GM12892 (cell line): ENCODE measurements around the gene GPR55.

Experiments
- POLR2A ChIP-seq: IDR thresholded peaks from 2 replicates; pipeline ENCODE4 v1.6.1; 2011; ENCODE audit warnings: low read depth, low read length, control low read depth
- POLR2AphosphoS5 ChIP-seq: IDR thresholded peaks from 2 replicates; pipeline ENCODE4 v1.6.1; 2011; ENCODE audit warnings: low read depth, low read length, control low read depth
- TAF1 ChIP-seq: IDR thresholded peaks from 2 replicates; pipeline ENCODE4 v1.6.1; 2011; ENCODE audit warnings: low read depth, mild to moderate bottlenecking, control low read depth, low read length, borderline replicate concordance

DNA sequence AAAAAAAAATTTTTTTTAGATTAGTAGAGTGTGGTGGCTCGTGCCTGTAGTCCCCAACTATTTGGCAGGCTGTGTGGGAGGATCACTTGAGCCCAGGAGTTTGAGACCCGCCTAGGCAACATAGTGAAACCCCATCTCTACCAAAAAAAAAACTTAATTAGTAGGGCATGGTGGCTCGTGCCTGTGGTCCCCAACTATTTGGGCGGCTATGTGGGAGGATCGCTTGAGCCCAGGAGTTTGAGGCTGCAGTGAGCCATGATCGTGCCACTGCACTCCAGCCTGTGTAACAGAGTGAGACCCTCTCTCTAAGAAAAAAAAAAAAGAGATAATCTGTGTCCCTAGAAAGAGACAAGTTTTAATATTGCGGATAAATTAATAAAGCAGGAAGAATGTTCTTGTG lies 8.8 kb downstream of the GPR55 start:
- TF ChIP-seq POLR2A (no peak), POLR2AphosphoS5 (no peak), TAF1 (no peak)
